K562 (cell line): ENCODE data around the gene ZNF747. TPM values are rescaled to one million over a fixed set of nuclear protein-coding genes. Genes with fewer than 3 reads are reported as not detected.

Experiments used
- CXXC5 ChIP-seq: fragments of 250-450 bp; sonication (Bioruptor Pico); IDR thresholded peaks from 2 replicates; pipeline ENCODE4 v1.8.0; 2022; ENCODE audit warnings: inconsistent platforms, mild to moderate bottlenecking, moderate library complexity
- DMBX1 ChIP-seq: fragments of 250-450 bp; sonication (Bioruptor Pico); IDR thresholded peaks from 2 replicates; pipeline ENCODE4 v1.8.0; 2022; ENCODE audit warnings: inconsistent platforms, mild to moderate bottlenecking, moderate library complexity, borderline replicate concordance
- E2F8 ChIP-seq: fragments of 450-650 bp; IDR thresholded peaks from 2 replicates; pipeline ENCODE4 v1.7.1; 2018; ENCODE audit warnings: mild to moderate bottlenecking, low read depth; ENCODE audit not compliant: partially characterized antibody
- ELK1 ChIP-seq: sonication (generic); formaldehyde crosslinking; IDR thresholded peaks from 2 replicates; pipeline ENCODE4 v1.8.1; 2022; ENCODE audit warnings: missing genetic modification reagents
- HDAC1 ChIP-seq, 2 experiments: fragments of 450-650 bp; IDR thresholded peaks; 2 replicates each; pipeline ENCODE4 v1.6.1; 2016 to 2017; ENCODE audit warnings: inconsistent platforms in 1 of 2, mild to moderate bottlenecking in 1 of 2, moderate library complexity in 1 of 2
- HMG20A ChIP-seq: fragments of 450-650 bp; formaldehyde crosslinking; conservative IDR thresholded peaks from 2 replicates; pipeline ENCODE4 v1.4.0; 2020; ENCODE audit warnings: mild to moderate bottlenecking, mixed read lengths
- HNRNPLL ChIP-seq: fragments of 200-400 bp; formaldehyde crosslinking; IDR thresholded peaks from 2 replicates; pipeline ENCODE4 v1.6.1; 2017; ENCODE audit warnings: low read length, low read depth, mild to moderate bottlenecking; ENCODE audit not compliant: poor library complexity, severe bottlenecking
- MBD1 ChIP-seq: fragments of 250-450 bp; sonication (Bioruptor Pico); IDR thresholded peaks from 2 replicates; pipeline ENCODE4 v1.8.0; 2022; ENCODE audit warnings: inconsistent platforms
- NCOA2 ChIP-seq, 2 experiments: fragments of 450-650 bp; IDR thresholded peaks; 2 replicates each; pipeline ENCODE4 v1.6.1; 2018; ENCODE audit warnings: mild to moderate bottlenecking in 2 of 2, moderate library complexity in 1 of 2; ENCODE audit not compliant: partially characterized antibody in 2 of 2
- NFIC ChIP-seq: fragments of 450-650 bp; IDR thresholded peaks from 2 replicates; pipeline ENCODE4 v1.6.1; 2017; ENCODE audit warnings: mild to moderate bottlenecking, inconsistent platforms
- NR2F6 ChIP-seq: fragments of 450-650 bp; formaldehyde crosslinking; IDR thresholded peaks from 2 replicates; pipeline ENCODE4 v1.4.0; 2020; ENCODE audit warnings: mild to moderate bottlenecking
- POLR2AphosphoS5 ChIP-seq: IDR thresholded peaks from 2 replicates; pipeline ENCODE4 v1.6.1; 2011; ENCODE audit warnings: mild to moderate bottlenecking, low read depth, low read length, moderate library complexity; ENCODE audit not compliant: control insufficient read depth, insufficient read depth
- SMARCA5 ChIP-seq: fragments of 450-650 bp; IDR thresholded peaks from 2 replicates; pipeline ENCODE4 v1.6.1; 2016
- SPI1 ChIP-seq: IDR thresholded peaks from 2 replicates; pipeline ENCODE4 v1.6.1; 2011; ENCODE audit warnings: low read depth, low read length, control low read depth, borderline replicate concordance
- TFAM ChIP-seq: fragments of 250-450 bp; sonication (Bioruptor Pico); conservative IDR thresholded peaks from 2 replicates; pipeline ENCODE4 v1.5.0; 2021; ENCODE audit warnings: mild to moderate bottlenecking, moderate library complexity
- ZBTB7A ChIP-seq: IDR thresholded peaks from 2 replicates; pipeline ENCODE4 v1.6.1; 2011; ENCODE audit warnings: low read depth, mild to moderate bottlenecking, low read length, moderate library complexity, borderline replicate concordance; ENCODE audit not compliant: control insufficient read depth
- ZEB2 ChIP-seq: fragments of 450-650 bp; IDR thresholded peaks from 2 replicates; pipeline ENCODE4 v1.6.1; 2016
- ZNF444 ChIP-seq: fragments of 250-450 bp; sonication (Bioruptor Pico); IDR thresholded peaks from 2 replicates; pipeline ENCODE4 v1.4.0; 2020; ENCODE audit warnings: mild to moderate bottlenecking, moderate library complexity
- ZNF507 ChIP-seq: conservative IDR thresholded peaks from 2 replicates; pipeline ENCODE4 v1.6.1; 2017; ENCODE audit warnings: missing genetic modification characterization, missing compliant biosample characterization
- polyA plus RNA-seq, 8 experiments: library from polyadenylated mRNA; depleted of rRNA in 4 of 8; stranded (reverse) in 5 of 8; unstranded in 3 of 8; fragments of >200 nt; fragmentation: Nextera tagmentation in 2 of 8; fragmentation: Illumina TruSeq in 1 of 8; extraction: Ambion mirVana in 2 of 8; extraction: Trizol in 1 of 8; gene quantifications; 2 replicates each; pipeline versions ENCODE4 v1.2.1 to v1.2.3, GENCODE V29; 2011 to 2014; ENCODE audit warnings: inconsistent platforms in 1 of 8, missing spikeins in 1 of 8
- total RNA-seq, 7 experiments: library from RNA; depleted of rRNA in 6 of 7; stranded (reverse); fragments of >200 nt in 6 of 7; fragmentation: Illumina TruSeq in 2 of 7; extraction: Trizol in 2 of 7; gene quantifications; 2 replicates each; pipeline versions ENCODE4 v1.2.1 to v1.2.3, GENCODE V29; 2011 to 2021; ENCODE audit warnings: low replicate concordance in 1 of 7
- TF ChIP-seq, protein P1 (sequence below), 2 experiments: IDR thresholded peaks; 2 replicates each; pipeline ENCODE4 v1.6.1; 2011; ENCODE audit warnings: borderline replicate concordance in 1 of 2, control low read depth in 1 of 2, low read depth in 1 of 2, low read length in 1 of 2, mild to moderate bottlenecking in 1 of 2, mixed read lengths in 1 of 2, moderate library complexity in 1 of 2; ENCODE audit not compliant: insufficient read depth in 1 of 2, insufficient read length in 1 of 2, poor library complexity in 1 of 2, severe bottlenecking in 1 of 2; ENCODE audit errors: extremely low read depth in 1 of 2

Gene ZNF747
- total and polyA plus RNA-seq, 9 of the 15 experiments (the other 6 are each of a cell fraction or from before 2014, with no cell fraction given), result 0.14 to 3.3 (median 1.5) TPM

DNA sequence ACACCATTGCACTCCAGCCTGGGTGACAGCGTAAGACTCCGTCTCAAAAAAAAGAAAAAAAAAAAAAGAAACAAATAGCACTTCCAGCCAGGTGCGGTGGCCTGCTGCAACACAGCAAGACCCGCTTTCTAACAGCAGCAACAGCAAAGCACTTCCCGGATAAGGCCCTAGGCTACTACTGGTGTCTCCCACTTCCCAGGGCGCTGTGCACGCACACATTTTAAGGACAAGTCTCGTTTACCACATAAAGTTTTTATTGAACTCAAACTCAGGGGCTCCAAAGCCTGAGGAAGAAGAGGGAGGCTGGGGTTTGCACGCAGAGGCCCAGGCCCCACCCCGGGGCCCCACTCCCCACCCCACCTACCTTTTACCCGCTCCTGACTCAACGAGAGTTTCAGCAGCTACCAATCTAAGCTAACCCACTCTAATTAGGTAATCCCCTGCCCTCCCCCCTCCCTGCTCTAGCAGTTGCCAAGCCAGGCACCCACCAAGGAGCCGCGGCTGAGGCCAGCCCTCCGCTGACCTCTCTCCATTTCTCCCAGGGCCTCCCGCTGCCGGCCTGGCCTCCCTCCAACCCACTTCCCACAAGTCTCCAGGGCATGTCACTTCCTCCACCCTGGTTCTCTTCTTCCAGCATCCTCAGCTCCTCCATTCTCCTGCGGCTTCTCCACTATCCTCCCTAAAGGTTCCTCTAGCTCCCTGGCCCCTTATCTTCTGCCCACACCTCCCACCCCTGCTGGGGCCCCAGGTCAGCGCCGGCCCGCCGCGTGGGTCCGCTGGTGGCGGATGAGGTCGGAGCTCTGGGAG is 10.7 kb downstream of the ZNF747 start (continued):
- TF ChIP-seq NFIC (peak; percentile 66), MBD1 (CRISPR knock-in tag) (no peak), SPI1 (peak; percentile 32; the same call in 1 of the 2 replicates), NR2F6 (CRISPR knock-in tag) (no peak), DMBX1 (no peak), POLR2AphosphoS5 (0 out of 2 replicates have a peak, but pooled peaks have one; percentile 29), HMG20A (no peak), SMARCA5 (no peak), HNRNPLL (peak; percentile 59), ELK1 (CRISPR knock-in tag) (no peak), CXXC5 (CRISPR knock-in tag) (peak; percentile 31; the same call in 1 of the 2 replicates), TFAM (CRISPR knock-in tag) (no peak), ZEB2 (peak; percentile 29; the same call in 1 of the 2 replicates), ZNF444 (CRISPR knock-in tag) (no peak), ZNF507 (tag) (no peak), HDAC1 (IDR thresholded peaks at IDR 0.05) (no peak), ZBTB7A (peak; percentile 50; the same call in 1 of the 2 replicates), E2F8 (peak; percentile 21), NCOA2 (IDR thresholded peaks at IDR 0.05; ENCODE audit: partially characterized antibody in 2 of 2) (no peak)
- TF ChIP-seq, protein P1, sequence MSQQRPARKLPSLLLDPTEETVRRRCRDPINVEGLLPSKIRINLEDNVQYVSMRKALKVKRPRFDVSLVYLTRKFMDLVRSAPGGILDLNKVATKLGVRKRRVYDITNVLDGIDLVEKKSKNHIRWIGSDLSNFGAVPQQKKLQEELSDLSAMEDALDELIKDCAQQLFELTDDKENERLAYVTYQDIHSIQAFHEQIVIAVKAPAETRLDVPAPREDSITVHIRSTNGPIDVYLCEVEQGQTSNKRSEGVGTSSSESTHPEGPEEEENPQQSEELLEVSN (IDR thresholded peaks at IDR 0.05; ENCODE audit: borderline replicate concordance in 1 of 2, extremely low read depth in 1 of 2, insufficient read depth in 1 of 2, insufficient read length in 1 of 2, low read depth in 1 of 2, low read length in 1 of 2, poor library complexity in 1 of 2, severe bottlenecking in 1 of 2), result peak in 1 of 2 experiments; percentile 35
